Body of pancreas (tissue), 4 donors: ENCODE results near the gene MTMR3. TPM values are rescaled to one million over a fixed set of nuclear protein-coding genes. Genes with fewer than 3 reads are reported as not detected.

ENCODE experiments used
- ATAC-seq: fragments of 150-250 bp; one replicate; pipeline ENCODE4 v1.9.1; 2016
- DNase-seq, 4 donors: peaks; one replicate each; pipeline ENCODE4 v3.0.0-alpha.2; 2019
- H3K27ac ChIP-seq, 4 donors: fragments of 200-600 bp; sonication (generic); 1 replicate in 3 of 4; 2 replicates in 1 of 4; pipeline versions ENCODE4 v1.5.1 to v1.6.1; 2016 to 2019; ENCODE audit warnings: mild to moderate bottlenecking in 1 of 4, mixed read lengths in 1 of 4, moderate library complexity in 1 of 4
- H3K27me3 ChIP-seq, 2 donors: fragments of 200-600 bp; sonication (generic); one replicate each; pipeline ENCODE4 v1.6.0; 2016; ENCODE audit warnings: mild to moderate bottlenecking in 1 of 2
- H3K36me3 ChIP-seq, 2 donors: fragments of 200-600 bp; sonication (generic); replicated peaks in 1 of 2; 2 replicates each; pipeline ENCODE4 v1.5.1; 2016; ENCODE audit warnings: low read depth in 2 of 2; ENCODE audit not compliant: insufficient read depth in 1 of 2
- H3K4me1 ChIP-seq: fragments of 200-600 bp; sonication (generic); one replicate; pipeline ENCODE4 v1.6.0; 2016
- H3K4me3 ChIP-seq, 2 donors: fragments of 200-600 bp; sonication (generic); 1 replicate in 1 of 2; 2 replicates in 1 of 2; pipeline ENCODE4 v1.5.1; 2016 to 2019
- H3K9me3 ChIP-seq, 3 donors: fragments of 200-600 bp; sonication (generic); 1 replicate in 2 of 3; 2 replicates in 1 of 3; pipeline ENCODE4 v1.5.1; 2016
- CTCF ChIP-seq, 7 experiments: fragments of 450-650 bp in 4 of 7; fragments of 200-600 bp in 3 of 7; sonication (generic) in 3 of 7; IDR thresholded peaks; one replicate each; pipeline ENCODE4 v1.5.1; 2016 to 2019; ENCODE audit warnings: antibody characterized with exemption in 7 of 7
- POLR2A ChIP-seq, 3 donors: fragments of 450-650 bp; IDR thresholded peaks; one replicate each; pipeline ENCODE4 v1.6.1; 2016; ENCODE audit warnings: antibody characterized with exemption in 3 of 3, mild to moderate bottlenecking in 2 of 3
- WGBS, 2 donors: methylation state at CpG; one replicate each; pipeline ENCODE4 v1.1.5; 2017; 5-methylcytosine and 5-hydroxymethylcytosine counted together
- intact Hi-C: fragments of 100-400 bp; cut with DNase I; formaldehyde crosslinking; loops from one replicate; pipeline ENCODE4 v1.15.1; 2023
- total RNA-seq, 2 donors: library from RNA; depleted of rRNA; stranded (reverse); fragments of >200 nt; gene quantifications; one replicate each; pipeline ENCODE4 v1.1.0, GENCODE V29; 2016

MTMR3 gene
- total RNA-seq, 2 donors from 2014 or later: 37.9 to 46.7 TPM

- no peak for ATAC-seq
- WGBS, 2 donors: 87 to 93% methylated on average over 1 to 2 of the region's 2 CpGs
These were observed 148.9 kb downstream of the MTMR3 start for GRCh38 chr22:30031764-30032455.

GRCh38 chr22:30033137-30033536, 150.2 kb downstream of the MTMR3 start:
- TF ChIP-seq POLR2A (IDR thresholded peaks at IDR 0.05): no peak
- TF ChIP-seq CTCF (IDR thresholded peaks at IDR 0.05): no peak
- Histone ChIP-seq H3K4me1 (peaks cover 5% of the 10 kb centered on the region), H3K27ac (no peak overlapping the region), H3K27me3 (no peaks in the 10 kb centered on the region), H3K4me3 (no peak overlapping the region), H3K36me3 (no peaks in the 10 kb centered on the region), H3K9me3 (no peaks in the 10 kb centered on the region)
- DNase-seq (no peak), ATAC-seq (no peak)
- WGBS, 2 donors: 78 to 79% methylated on average over 4 of the region's 4 CpGs
- intact Hi-C loops: no loop called here

More at GRCh38 chr22:30031764-30032455, 148.9 kb downstream of the MTMR3 start:
- H3K4me3 ChIP-seq: no peak overlapping the region
- no peaks in the 10 kb centered on the region for H3K27me3 ChIP-seq
- no peak overlapping the region for H3K27ac ChIP-seq
- H3K4me1 ChIP-seq: no peaks in the 10 kb centered on the region
- TF ChIP-seq POLR2A (IDR thresholded peaks at IDR 0.05) (no peak), CTCF (IDR thresholded peaks at IDR 0.05) (no peak)
- intact Hi-C loops: no loop called here
- peaks cover 0 to 5% of the 10 kb centered on the region in 2 donors for H3K36me3 ChIP-seq
- H3K9me3 ChIP-seq: no peaks in the 10 kb centered on the region
- no peak for DNase-seq

- no peak overlapping the region for H3K4me3 ChIP-seq
- intact Hi-C loops: no loop called here
- no peak for DNase-seq
- peaks cover 13% of the 10 kb centered on the region for H3K4me1 ChIP-seq
- no peaks in the 10 kb centered on the region for H3K9me3 ChIP-seq
- H3K27me3 ChIP-seq: no peaks in the 10 kb centered on the region
- no peak for TF ChIP-seq CTCF (IDR thresholded peaks at IDR 0.05)
- no peak for TF ChIP-seq POLR2A (IDR thresholded peaks at IDR 0.05)
- 71 to 93% methylated on average over 2 to 5 of the region's 5 CpGs for WGBS, 2 donors
- no peak for ATAC-seq
- H3K27ac ChIP-seq: no peak overlapping the region
- no peaks in the 10 kb centered on the region for H3K36me3 ChIP-seq
These were observed 150.9 kb downstream of the MTMR3 start for GRCh38 chr22:30033901-30034300.

- intact Hi-C loops: no loop called here
- WGBS, 2 donors: 94% methylated on average over 2 of the region's 2 CpGs; no CpG with 5 or more reads in 1 of the 2 donors
- no peak for DNase-seq
- H3K27ac ChIP-seq: no peak overlapping the region
- H3K4me3 ChIP-seq: no peak overlapping the region
- no peaks in the 10 kb centered on the region for H3K27me3 ChIP-seq
- ATAC-seq: no peak
- peaks cover 15% of the 10 kb centered on the region for H3K4me1 ChIP-seq
- H3K36me3 ChIP-seq: no peaks in the 10 kb centered on the region
- TF ChIP-seq POLR2A (IDR thresholded peaks at IDR 0.05): no peak
- no peak for TF ChIP-seq CTCF (IDR thresholded peaks at IDR 0.05)
- no peaks in the 10 kb centered on the region for H3K9me3 ChIP-seq
These were observed 153.7 kb downstream of the MTMR3 start for GRCh38 chr22:30036656-30037055.

GRCh38 chr22:30038219-30038618, 155.2 kb downstream of the MTMR3 start:
- WGBS, 2 donors: 31 to 35% methylated on average over 3 of the region's 3 CpGs
- DNase-seq: peak; percentile 50 to 72 (median 60)

More at GRCh38 chr22:30038219-30038618, 155.2 kb downstream of the MTMR3 start:
- no peaks in the 10 kb centered on the region for H3K36me3 ChIP-seq
- no peaks in the 10 kb centered on the region for H3K27me3 ChIP-seq
- H3K4me3 ChIP-seq: no peak overlapping the region
- ATAC-seq: peak; percentile 75
- intact Hi-C loops: no loop called here
- H3K4me1 ChIP-seq: peaks cover 15% of the 10 kb centered on the region
- TF ChIP-seq POLR2A (IDR thresholded peaks at IDR 0.05) (no peak), CTCF (IDR thresholded peaks at IDR 0.05) (no peak)
- H3K9me3 ChIP-seq: no peaks in the 10 kb centered on the region
- peak overlapping the region; percentile 11 to 43 (median 30) for H3K27ac ChIP-seq
